Subcutaneous adipose tissue (tissue), 4 donors: ENCODE results near the gene C1QA. TPM values are rescaled to one million over a fixed set of nuclear protein-coding genes. Genes with fewer than 3 reads are reported as not detected.

ENCODE experiments used
- total RNA-seq, 4 donors: library from RNA; depleted of rRNA; stranded (reverse); fragments of >200 nt; gene quantifications; one replicate each; pipeline ENCODE4 v1.1.0, GENCODE V29; 2016
- TF ChIP-seq, protein P1 (sequence below): fragments of 450-650 bp; IDR thresholded peaks from one replicate; pipeline ENCODE4 v1.5.1; 2016; ENCODE audit warnings: low read depth, mild to moderate bottlenecking, control low read depth, antibody characterized with exemption, moderate library complexity

C1QA gene
- total RNA-seq, 4 donors from 2014 or later, result 180 to 794 (median 365) TPM

DNA sequence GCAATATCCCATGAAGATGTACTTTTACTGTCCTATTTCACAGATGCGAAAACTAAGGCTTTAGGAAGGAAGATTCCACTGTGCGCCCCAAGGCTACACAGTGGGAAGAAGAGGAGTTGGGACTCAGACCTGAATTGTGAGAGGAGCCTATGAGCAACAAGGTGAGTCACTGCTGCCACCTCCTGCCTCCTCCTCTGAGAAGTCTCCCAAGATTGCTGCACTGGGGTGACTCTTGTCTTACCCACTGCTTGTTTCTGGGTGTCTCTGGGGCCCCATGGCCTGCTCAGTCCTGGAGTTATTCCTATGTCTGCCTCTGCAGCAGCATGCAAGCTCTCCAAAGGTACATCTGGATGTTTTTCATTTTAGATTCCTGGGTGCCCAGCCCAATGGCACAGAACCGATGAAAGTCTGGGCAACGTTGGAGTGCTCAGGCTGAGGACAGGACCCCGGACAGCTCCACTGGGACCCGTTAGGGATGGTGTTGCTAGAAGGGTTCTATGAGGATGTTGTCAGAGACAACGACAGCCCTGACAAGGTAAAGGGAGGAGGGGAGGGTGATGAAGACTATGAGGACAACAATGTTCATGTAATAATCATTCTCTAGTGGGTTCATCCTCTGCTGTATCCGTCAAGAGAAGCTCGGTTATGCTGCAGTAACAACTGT lies 11.0 kb upstream of the C1QA start:
- TF ChIP-seq, protein P1, sequence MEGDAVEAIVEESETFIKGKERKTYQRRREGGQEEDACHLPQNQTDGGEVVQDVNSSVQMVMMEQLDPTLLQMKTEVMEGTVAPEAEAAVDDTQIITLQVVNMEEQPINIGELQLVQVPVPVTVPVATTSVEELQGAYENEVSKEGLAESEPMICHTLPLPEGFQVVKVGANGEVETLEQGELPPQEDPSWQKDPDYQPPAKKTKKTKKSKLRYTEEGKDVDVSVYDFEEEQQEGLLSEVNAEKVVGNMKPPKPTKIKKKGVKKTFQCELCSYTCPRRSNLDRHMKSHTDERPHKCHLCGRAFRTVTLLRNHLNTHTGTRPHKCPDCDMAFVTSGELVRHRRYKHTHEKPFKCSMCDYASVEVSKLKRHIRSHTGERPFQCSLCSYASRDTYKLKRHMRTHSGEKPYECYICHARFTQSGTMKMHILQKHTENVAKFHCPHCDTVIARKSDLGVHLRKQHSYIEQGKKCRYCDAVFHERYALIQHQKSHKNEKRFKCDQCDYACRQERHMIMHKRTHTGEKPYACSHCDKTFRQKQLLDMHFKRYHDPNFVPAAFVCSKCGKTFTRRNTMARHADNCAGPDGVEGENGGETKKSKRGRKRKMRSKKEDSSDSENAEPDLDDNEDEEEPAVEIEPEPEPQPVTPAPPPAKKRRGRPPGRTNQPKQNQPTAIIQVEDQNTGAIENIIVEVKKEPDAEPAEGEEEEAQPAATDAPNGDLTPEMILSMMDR, result no peak

DNA sequence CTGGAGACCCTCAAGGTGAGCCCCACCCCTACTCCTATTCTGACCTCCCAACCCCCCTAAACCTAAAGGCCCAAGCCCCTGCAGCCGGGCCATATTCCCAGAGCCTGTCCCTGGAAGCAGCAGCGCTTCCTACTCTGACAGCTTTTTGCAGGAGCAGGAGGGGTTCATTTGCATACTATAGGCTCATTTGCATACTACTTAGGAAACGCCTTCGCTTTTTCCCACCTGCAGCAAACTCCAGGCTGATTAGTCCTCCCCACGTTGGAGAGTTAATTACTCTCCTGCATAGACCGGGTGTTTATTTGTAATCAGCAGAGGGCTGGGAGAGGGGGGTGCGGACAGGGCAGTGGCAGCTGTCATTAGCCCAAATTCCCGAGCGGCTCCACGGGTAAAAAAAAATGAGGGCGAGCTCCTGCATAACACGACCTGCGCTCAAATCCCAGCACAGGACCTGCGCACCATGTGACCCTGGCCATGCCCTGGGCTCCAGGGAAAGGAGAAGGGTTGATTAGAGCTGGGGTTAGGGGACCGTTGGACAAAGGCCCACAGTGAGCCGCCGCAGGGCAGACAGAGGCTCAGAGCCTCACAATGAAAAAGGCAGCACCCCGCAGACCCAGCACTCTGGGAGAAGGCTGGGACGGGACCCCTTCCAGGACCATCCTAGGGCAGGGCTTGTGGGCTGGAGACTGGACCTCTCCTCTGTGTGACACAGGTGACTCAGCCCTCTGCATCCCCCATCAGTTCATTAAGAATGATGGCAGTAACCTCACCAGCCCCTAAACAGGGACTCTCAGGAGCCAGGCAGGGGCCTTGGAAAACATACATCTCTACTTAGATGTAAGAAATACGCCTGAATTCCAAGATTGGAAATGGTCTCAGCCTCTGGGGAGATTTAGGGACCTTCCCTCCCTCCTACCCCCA lies 9.9 kb upstream of the C1QA start:
- TF ChIP-seq, protein P1, result no peak

DNA sequence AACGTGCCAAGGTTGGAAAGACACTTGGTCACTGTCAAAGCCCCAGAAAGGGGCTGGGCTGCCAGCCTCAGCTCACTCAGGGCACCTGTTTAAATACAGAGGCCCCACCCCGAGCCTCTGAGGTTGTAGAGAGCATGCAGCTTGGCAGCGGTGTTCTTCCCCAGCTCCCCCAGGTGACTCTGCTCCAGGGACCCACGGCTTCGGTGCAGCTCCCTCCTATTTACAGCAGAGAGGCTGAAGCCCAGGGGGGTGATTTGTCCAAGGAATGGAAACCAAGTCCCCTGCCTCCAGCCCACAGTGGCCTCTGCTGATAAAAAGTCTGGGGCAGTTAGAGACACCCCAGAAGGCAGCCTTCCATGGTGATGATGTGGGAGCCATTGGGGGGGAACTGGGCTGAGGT lies 9.1 kb upstream of the C1QA start:
- TF ChIP-seq, protein P1, result no peak

DNA sequence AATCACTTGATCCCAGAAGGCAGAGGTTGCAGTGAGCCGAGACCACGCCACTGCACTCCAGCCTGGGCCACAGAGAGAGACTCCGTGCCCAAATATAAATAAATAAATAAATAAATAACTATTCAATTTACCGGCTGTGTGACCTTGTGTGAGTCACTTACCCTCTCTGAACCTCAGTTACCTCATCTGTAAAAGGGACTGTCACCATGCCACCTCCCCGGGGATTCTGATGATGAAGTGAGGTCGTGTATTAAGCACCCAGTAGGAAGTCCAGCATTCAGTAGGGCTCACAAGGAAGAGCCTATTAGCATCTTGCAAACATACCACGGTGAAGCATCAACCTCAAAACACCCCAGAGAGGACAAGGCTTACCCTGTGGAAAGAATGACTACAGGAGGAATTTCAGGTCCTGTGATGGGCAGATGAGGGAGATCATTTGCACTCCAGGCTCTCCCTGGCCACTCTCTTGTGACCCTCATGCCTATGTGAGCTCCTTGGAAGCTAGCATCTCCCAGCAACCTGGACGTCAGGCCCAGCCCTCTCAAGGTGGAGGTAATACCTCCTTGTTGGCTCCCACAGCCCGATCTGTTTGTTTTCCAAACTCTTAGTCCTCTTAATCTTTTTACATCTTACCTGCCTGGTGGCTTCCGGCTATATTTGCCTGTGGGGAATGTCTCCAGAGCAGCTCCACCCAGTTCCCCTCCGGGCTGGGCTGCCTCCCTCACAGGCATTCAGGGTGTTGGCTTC lies 7.6 kb upstream of the C1QA start:
- TF ChIP-seq, protein P1, result no peak

DNA sequence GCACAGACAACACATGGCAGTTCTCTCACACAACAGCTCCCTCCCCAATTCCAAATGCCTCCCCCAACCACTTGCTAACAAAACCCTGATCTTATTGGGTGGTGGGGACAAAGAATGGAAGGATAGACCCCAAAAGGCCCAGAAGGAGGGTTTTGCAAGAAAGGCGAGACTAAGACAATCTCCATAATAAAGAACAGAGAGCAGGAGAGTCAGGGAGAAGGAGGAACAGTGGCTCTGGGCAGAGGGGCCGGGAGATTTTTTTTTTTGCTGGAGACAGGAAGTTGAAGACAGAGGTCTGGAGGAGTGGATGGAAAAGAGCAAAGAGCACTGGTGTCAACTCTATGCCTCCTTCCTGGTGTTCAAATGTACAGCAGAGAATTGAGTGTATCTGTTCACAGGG lies 6.5 kb upstream of the C1QA start:
- TF ChIP-seq, protein P1, result no peak

DNA sequence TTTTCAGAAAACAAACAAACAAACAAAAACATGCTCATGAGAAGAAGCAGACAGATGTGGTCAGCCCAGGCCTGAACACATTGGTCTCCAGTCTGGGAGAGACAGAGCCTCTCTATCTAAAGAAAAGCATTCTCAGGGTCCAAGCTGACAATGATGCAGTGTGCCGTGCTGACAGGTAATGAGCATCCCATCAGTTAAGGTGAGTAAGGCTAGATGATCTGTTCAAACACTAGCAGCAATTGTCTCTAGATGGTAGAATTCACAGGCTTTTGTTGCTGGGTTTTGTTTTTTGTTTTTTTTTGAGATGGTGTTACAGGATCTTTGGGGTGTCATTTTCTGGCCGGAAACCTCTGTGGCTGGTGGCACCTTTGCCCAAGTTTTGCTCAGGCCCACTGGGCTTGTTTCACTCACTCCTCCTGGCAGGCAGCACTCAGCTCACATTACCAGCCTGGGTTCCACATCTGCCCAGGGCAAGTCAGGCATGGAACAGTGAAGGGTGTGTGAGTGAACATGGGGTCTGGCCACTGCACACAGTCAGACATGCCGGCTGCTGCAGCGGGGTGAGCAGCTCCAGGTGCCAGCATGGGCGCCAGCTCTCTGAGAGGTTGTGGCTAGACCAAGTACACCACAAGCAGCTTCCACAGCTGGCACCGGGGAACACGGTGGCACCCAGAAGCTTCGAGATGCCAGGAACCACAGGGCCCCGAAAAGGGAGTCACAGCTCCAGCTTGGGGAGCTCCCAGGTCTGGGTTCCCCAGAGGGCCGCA lies 2.5 kb upstream of the C1QA start:
- TF ChIP-seq, protein P1, result no peak
